Astrocyte (in vitro differentiated cells and primary cell): ENCODE data around the gene ZCCHC24.

Experiments
- CTCF ChIP-seq: IDR thresholded peaks from 2 replicates; pipeline ENCODE4 v1.5.1; 2011; ENCODE audit warnings: low read depth, mild to moderate bottlenecking, inconsistent platforms, low read length, moderate library complexity; ENCODE audit not compliant: insufficient read depth
- EZH2 ChIP-seq: IDR thresholded peaks from 2 replicates; pipeline ENCODE4 v1.6.1; 2012; ENCODE audit warnings: mild to moderate bottlenecking, low read length, inconsistent platforms; ENCODE audit not compliant: insufficient read depth

GRCh38 chr10:79445161-79445976, at the start of gene ZCCHC24:
- TF ChIP-seq CTCF (no peak), EZH2 (no peak)
